HG02938 (cell line): ENCODE measurements around the gene CUBN.

Experiments used
- ATAC-seq: cut with Tn5 transposase; IDR thresholded peaks from one replicate; pipeline ENCODE4 v1.9.1; 2021; ENCODE audit warnings: mild to moderate bottlenecking, moderate library complexity; ENCODE audit not compliant: unreplicated experiment

CUBN gene

DNA sequence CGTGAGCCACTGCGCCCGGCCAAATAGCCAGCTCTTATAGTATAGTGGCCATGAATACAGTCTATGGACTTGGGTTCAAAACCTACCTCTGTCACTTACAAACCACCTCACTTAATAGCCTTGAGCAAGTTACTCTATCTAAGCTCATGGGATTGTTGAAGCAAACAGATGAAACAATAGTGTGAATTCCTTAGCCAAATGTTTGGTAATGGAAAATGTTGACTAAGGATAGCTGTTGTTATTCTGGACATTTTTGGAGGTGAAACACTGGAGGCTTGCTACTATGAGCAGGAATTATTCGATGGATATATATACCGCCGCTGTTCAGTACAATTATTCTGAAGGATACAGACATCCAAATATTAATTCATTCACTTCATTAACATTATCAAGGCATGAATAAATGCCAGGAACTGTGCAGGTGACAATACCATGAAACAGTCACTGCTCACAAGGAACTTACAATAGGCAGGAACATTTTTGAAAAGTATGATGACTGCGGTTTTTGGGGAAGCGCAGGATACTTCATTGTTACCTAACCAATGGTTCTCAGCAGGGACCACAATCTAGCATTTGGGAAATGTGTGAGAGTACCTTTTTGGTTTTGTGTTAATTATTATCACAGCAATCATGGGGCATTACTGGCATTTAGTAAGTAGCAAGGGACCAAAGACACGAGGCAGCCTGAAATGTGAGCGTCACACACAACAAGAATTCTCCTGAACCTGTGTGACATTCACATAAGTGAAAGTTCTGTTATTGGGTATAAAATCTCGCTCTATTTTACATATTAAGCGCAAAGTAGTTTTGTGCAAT lies 55.7 kb downstream of the CUBN start:
- no peak for ATAC-seq

DNA sequence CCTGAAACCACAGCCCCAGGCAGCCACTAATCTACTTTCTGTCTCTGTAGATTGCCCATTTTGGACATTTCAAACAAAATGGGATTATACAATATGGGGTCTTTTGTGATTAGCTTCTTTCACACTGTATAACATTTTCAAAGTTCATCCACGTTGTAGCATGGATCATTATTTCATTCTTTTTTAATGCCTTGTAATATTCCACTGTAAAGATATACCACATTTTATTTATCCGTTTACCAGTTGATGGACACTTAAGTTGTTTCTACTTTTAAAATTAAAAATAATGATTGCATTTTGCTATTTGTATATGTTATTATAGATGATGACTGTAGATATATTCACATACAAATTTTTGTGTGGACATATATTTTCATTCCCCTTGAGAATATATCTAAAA lies 60.7 kb downstream of the CUBN start:
- ATAC-seq: no peak

DNA sequence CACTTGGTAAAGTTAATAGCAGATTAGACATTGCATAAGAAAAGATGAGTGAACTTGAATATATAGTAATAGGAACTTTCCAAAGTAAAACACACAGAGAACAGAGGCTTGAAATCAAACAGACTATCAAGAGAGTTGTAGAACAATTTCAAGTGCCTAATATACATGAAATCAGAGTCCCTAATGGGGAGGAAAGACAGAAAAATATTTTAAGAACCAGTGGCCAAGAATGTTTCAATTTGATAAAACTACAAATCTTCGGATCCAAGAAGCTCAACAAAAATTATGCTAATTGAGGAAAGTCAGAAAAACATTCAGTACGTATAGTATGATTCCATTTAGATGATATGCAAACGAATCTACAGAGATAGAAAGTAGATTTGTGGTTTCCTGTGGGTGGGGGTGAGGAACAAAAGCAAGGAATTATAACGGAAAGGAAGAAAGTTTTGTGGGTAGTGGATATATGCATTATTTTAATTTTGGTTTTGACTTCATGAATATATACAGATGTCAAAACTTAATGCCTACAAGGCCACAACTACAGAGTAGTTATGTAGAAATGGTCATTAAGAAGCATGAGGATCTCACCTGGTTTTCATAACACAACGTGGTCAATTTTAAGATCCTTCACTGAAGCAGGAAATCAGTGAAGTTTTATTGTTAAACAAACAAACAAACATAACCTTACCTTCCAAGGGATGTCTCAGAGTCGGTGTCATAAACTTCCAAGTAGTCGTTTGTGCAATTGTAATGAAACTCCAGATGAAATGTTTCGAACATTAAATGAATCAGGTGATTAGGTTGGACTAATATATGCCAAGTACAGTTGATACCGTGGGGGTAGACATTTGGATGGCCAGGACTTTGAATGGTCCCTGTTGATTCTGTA lies 62.0 kb downstream of the CUBN start:
- no peak for ATAC-seq

DNA sequence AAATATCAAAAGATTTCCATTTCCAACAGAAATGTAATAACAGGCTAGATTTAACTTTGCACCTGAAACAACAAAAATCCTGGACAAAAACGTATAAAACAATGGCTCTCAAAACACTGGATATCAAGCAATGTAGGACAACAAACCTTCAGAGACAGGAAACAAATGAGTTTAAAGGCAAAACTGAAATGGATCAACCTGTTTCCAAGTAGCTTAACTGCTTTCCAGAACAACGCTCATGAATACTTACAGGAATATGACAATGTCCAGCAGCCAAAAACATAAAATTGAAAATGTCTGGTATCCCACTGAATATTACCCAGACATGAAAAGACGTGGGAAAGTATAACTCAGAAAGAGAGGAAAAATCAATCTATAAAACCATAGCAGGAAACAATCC lies 62.8 kb downstream of the CUBN start:
- no peak for ATAC-seq

DNA sequence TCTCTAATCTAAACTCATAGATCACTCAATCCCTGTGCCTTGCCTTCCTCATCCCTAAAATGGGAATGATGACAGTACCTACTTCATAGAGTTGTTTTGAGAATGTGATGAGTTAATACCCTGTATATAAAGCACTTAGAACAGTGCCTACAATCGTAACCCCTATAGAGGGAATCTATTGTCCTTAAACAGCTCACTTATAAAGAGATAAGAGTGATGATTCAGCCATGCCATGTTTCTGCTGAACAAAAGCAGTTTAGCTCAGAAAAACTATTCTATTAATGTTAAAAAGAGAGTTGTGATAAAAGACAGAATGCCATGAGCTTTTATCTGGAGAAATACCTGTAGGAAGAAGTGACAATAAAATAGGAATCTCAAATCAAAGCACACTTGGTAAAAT lies 63.6 kb downstream of the CUBN start:
- ATAC-seq: no peak

DNA sequence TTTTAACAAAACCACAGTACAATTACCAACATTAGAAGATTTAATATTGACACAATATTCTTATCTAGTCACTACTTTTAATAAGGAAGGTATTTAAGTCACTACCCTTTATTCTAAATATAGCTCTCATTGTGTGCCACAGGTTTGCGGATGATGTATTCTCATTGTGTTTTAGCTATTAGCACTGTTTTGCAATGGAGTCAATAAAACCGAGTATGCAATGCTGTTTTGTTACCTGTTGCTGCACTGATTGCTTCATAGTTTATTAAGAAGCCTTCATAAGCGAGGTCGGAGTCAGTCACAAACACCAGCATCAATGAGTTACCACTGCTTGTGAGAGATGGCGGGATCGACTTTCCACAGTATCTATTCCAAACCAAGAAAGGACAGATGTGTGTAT lies 64.3 kb downstream of the CUBN start:
- no peak for ATAC-seq

DNA sequence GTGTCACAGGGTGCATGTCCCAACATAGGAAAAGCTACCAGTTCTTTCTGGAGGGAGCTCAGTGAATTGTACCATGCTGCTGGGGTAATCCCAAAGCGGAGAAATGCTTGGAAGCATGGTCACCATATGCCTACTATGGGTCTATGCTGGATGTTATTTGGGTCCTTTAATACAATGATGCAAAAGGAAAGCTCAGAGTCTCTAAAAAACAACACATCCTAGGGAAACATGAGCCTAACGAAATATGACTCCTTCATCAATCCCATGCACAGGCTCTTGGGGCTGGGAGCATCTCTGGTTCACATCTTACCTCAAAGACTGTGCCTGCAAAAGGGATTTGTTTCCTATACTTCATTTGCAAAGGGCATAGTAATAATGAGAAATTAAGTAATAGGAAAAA lies 65.2 kb downstream of the CUBN start:
- no peak for ATAC-seq

DNA sequence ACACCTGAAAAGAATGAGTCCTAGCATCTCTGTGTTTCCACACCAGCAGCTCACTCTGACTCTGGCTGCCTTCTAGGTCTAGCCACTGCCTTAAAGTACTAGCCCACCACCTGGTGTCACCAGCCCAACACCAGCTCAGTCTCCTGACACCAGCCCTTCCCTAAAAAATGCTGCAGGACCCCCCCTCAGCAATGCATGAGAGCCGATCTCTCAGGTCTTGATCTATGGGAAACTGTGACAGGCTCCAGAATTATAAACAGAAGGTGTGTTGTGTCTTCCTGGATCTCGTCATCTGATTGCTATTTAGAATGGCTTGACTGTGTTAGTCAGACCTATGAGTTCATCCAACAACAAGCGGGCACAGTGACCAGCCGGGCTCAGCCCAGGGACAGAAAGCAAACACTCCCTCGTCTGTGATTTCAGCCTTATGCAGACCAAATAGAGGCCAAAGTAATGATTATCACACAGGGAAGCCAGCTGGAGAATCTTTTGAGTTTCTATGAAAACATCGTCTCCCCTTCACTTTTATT lies 66.6 kb downstream of the CUBN start:
- no peak for ATAC-seq

DNA sequence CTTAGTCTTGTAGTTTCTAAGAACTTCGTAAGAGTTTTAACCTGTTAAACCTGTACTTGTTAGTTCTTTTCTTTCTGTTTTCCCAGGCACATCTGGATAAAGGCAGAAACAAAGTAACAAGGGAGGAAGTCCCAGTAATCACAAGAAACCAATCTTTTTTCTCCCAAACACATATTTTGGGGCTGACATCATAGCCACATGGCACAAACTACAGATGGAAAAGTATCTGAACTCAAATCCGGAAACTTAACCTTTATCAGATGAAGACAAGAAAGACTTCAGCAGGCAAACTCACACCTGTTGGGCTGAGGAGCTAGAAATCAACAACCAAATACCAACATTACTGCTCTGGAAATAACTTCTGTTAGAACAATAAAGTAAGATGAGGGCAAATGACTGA lies 67.1 kb downstream of the CUBN start:
- no peak for ATAC-seq

DNA sequence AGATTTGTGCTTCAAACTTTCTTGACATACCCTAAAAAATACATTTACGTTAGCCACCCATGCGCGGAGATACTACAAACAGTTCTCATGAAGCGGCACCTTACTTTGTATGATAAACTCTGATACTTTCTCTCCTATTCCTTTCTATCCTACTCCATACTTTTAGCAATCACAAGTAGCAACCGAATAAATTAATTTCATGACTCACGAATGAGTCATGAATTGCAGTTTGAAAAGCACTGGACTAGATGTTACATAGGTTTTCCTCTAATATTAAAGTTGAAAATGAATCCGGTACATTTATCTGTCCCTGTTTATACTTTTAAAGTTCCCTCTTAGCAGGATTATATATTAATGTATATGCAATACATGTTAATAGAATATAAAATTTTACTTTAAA lies 67.6 kb downstream of the CUBN start:
- ATAC-seq: no peak

DNA sequence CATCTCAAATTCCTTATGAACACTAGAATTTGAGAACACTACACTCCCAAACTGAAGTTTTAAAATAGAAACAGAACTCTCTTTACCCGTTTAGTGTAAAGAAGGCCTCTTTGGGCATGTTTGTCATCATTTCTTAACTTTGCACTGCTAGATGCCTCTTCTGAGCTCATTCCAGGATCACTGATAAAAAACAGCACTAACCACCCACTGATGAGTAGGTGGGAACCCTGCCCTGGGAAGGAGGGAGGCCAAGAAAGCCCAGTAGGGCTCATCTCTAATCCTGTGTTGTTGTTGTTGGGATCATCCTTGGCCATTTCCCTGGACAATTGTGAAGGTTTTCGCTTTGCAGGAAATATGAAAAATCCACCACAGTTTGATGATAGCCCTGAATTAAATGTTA lies 68.2 kb downstream of the CUBN start:
- no peak for ATAC-seq

DNA sequence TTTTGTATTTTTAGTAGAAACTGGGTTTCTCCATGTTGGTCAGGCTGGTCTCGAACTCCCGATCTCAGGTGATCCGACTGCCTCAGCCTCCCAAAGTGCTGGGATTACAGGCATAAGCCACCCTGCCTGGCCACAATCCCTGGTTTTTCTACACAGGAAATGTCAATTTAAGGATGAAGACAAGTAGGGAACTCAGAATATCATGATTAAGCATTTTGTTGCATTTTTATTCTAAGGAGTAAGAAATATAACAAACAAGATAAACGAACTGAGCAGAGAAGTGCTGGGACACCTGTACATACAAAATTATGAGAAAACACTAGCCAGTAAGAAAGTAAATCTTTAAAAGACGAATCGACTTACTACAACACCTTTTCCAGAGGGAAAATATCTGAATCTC lies 69.3 kb downstream of the CUBN start:
- no peak for ATAC-seq

DNA sequence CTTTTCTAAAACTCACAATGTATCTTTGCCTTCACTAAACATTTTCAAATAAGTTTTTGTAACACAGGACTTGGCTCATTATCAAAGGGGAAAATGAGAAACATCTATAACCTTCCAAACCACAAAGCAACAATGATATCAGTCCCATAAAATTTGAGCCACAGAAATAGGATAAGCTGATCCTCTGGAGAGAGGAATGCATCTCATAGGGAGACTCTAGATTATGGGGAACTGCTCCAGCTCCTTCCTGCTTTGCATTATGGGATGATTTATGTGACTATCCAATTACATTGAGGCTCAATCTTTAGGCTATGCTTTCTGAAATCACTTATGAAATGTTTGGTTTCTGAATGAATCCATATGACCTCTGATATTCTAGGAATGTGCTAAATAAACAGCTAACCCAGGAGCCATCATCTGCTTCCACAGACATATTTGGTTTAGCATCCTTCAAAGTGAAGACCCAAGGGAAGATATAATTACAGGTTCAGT lies 70.4 kb downstream of the CUBN start:
- no peak for ATAC-seq

DNA sequence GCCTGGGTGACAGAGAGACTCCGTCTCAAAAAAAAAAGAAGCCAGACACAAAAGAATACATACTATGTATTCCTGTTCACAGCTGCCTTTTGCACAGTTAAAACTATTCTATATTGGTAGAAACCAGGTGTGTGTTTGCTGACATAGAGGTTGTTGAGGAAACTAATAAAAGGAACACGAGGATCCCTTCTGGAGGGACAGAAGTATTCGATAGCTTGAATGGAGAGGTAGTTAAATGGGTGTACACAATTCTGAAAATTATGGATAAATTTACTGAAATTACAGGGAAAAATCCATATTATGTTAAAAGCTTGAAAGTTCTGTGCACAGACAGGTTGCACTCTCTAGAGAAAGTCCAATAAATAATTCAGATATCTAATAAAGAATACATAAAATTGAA lies 71.5 kb downstream of the CUBN start:
- ATAC-seq: no peak

DNA sequence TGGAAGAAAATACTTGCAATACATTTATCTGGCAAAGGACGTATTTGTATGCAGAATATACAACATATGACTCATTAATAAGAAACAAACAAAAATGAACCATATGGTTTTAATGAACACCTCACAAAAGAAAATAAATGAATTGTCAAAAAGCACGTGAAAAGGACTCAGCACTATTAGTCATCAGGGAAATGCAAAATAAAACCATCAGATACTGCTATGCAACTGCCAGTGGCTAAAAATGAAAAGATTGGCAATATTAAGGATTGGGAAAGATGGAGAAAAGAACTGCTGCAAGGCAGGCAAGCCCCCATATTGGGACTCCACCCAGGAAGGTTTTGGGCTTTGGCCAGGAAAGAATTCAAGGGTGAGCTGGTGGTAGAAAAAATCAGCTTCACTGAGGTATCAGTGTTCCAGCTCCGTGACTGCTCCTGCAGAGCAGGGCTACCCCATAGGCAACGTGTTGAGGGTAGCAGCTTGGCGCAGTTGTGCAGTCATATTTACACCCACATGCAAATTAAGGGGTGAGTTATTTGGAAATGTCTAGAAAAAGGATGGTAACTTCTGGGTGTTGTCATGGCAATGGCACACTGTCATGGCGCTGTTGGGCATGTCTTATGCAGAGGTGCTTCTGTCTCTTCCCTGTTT lies 72.7 kb downstream of the CUBN start:
- ATAC-seq: no peak

DNA sequence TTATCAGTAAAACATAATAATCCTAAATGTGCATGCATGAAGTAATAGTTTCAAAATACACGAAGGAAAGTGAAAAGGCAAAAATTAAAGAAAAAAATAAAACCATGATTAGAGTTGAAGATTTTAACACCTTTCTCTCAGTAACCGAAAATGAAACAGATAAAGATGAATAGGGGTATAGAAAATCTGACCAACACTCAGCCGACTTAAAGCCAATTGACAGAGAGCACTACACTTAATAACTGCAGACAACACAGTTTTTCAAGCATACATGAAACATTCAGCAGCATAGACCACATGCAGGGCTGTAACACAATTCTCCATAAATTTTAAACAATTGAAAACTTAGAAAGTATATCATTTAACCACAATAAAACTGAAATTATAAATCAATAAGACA lies 76.1 kb downstream of the CUBN start:
- no peak for ATAC-seq

DNA sequence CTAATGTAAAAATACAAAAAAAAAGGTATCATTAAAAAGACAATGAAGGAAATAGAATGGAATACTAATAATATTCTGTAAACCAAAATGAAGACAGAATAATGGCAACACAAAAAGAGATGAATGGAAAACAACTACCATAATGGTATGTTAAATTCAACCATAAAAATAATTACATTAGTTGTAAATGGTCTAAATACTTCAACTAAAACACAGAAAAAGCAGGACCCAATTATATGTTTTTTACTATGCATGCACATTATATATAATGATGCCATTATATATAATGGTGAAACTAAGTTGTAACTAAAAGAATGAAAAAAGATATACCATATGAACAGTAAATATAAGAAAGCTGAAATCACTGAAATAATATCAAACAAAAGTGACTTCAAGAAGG lies 76.5 kb downstream of the CUBN start:
- ATAC-seq: no peak

DNA sequence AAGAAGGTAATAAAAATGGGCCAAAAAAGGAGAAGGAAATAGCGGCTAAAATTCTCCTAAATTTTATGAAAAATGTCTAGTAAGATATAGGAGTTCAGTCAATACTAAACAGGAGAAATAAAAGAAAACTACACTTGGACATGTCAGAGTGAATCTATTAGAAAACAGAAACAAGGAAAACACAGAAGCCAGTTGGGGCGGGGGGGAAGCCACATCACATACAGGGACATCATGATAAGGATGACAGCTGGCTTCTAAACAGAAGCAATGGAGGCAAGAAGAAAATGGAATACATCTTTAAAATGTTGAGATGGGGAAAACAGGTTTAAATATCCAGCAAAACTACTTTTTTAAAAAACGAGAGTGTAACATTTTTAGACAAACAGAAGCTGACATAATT lies 77.8 kb downstream of the CUBN start:
- ATAC-seq: no peak

DNA sequence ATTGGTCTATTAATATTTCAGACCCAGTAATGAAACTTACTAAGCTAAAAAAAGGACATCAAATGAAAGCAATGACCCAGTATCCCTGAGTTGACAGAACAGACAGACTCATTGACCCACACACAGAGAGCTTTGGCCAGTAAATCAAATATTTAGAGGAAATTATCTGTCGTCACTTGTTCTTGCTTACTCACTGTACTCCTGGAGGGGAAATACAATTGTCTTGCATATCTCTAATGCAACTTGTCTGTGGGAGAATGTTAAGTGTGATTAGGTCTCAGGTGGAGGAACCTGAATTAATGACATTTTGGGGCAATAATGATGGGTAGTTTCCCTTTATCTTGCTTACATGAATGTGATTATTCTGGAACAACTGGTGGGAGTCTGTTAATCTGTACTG lies 80.4 kb downstream of the CUBN start:
- no peak for ATAC-seq

DNA sequence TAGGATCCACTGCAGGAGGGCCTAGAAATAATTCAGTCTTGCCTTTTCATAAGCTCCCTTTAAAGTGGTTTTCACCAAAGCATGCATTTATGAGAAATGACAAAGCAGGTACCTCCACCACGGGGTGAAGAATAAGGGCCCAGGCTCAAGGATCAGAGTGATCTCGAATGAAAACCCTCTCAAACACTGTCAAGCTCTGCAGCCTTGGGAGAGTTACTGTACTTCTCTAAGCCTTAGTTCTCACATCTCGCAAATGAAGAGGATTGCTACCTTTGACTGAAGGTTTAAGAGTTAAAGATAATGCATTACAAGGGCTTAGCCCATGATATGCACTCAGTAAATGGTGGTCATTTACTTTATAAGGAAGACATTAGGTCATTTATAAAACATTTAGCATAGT lies 81.7 kb downstream of the CUBN start:
- ATAC-seq: no peak

DNA sequence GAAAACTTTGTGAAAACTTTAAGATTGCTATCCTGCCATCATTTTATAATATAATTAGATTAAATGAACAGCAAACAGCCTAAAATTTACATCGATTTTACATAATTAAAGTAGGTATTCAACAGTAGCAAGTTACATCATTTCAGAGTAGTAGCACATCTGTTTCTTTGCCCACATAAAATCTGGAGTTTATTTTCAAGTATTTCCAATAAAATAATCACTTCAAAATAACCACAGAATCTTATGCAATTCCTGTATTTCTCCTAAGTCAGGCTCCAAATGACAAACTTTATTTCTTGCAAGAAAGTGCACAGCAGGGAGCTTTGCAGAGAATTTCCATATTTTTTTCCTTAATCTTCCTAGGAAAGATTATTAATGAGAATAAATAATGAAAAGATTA lies 82.6 kb downstream of the CUBN start:
- ATAC-seq: no peak
